GM23338 (cell line): Measurements from ENCODE around the gene PLD6. TPM values are rescaled to one million over a fixed set of nuclear protein-coding genes. Genes with fewer than 3 reads are reported as not detected.

Experiments
- ATAC-seq: fragments of 200-7000 bp; cut with Tn5 transposase; 3 replicates; pipeline ENCODE4 v1.9.1; 2020
- DNase-seq: peaks from one replicate; pipeline ENCODE4 v3.0.0-alpha.2; 2015; ENCODE audit warnings: low spot score
- H2AFZ ChIP-seq: fragments of 200-600 bp; sonication (generic); 2 replicates; pipeline ENCODE4 v1.8.0; 2016; ENCODE audit warnings: antibody characterized with exemption, mild to moderate bottlenecking, moderate library complexity
- H3F3A ChIP-seq: fragments of 200-600 bp; sonication (generic); replicated peaks from 2 replicates; pipeline ENCODE4 v1.8.0; 2017; ENCODE audit warnings: antibody characterized with exemption, mixed run types, low read depth
- H3K27ac ChIP-seq: fragments of 200-600 bp; sonication (generic); 2 replicates; pipeline ENCODE4 v1.6.1; 2016; ENCODE audit warnings: low read depth
- H3K27me3 ChIP-seq: fragments of 200-600 bp; sonication (generic); 2 replicates; pipeline ENCODE4 v1.8.0; 2016; ENCODE audit warnings: mild to moderate bottlenecking, mixed run types, moderate library complexity; ENCODE audit not compliant: insufficient read depth
- H3K36me3 ChIP-seq: fragments of 200-600 bp; sonication (generic); 2 replicates; pipeline ENCODE4 v1.8.0; 2016; ENCODE audit warnings: mild to moderate bottlenecking; ENCODE audit not compliant: insufficient read depth
- H3K4me1 ChIP-seq: fragments of 200-600 bp; sonication (generic); 2 replicates; pipeline ENCODE4 v1.8.0; 2016; ENCODE audit warnings: mild to moderate bottlenecking, moderate library complexity; ENCODE audit not compliant: insufficient read depth
- H3K4me2 ChIP-seq: fragments of 200-600 bp; sonication (generic); 2 replicates; pipeline ENCODE4 v1.7.1; 2017; ENCODE audit warnings: mixed run types
- H3K4me3 ChIP-seq: fragments of 200-600 bp; sonication (generic); 2 replicates; pipeline ENCODE4 v1.6.1; 2016; ENCODE audit warnings: mixed run types
- H3K79me2 ChIP-seq: fragments of 200-600 bp; sonication (generic); replicated peaks from 2 replicates; pipeline ENCODE4 v1.8.0; 2017; ENCODE audit warnings: mild to moderate bottlenecking; ENCODE audit not compliant: insufficient read depth
- H3K9me2 ChIP-seq: fragments of 200-600 bp; sonication (generic); 2 replicates; pipeline ENCODE4 v1.8.0; 2017; ENCODE audit not compliant: insufficient read depth
- H4K20me1 ChIP-seq: fragments of 200-600 bp; sonication (generic); replicated peaks from 2 replicates; pipeline ENCODE4 v1.8.0; 2017; ENCODE audit warnings: mild to moderate bottlenecking; ENCODE audit not compliant: insufficient read depth
- H3K27ac Mint-ChIP-seq: 2 replicates; pipeline ENCODE4 v1.8.0; 2020; ENCODE audit warnings: inconsistent platforms, mild to moderate bottlenecking, moderate library complexity, mixed read lengths
- H3K27me3 Mint-ChIP-seq: 3 replicates; pipeline ENCODE4 v1.8.0; 2022; ENCODE audit warnings: low read depth, mild to moderate bottlenecking, moderate library complexity, mixed read lengths, inconsistent platforms; ENCODE audit not compliant: insufficient read depth, poor library complexity
- H3K36me3 Mint-ChIP-seq: 3 replicates; pipeline ENCODE4 v1.8.0; 2021; ENCODE audit warnings: low read depth, mild to moderate bottlenecking, inconsistent platforms, moderate library complexity, mixed read lengths
- H3K4me1 Mint-ChIP-seq: 3 replicates; pipeline ENCODE4 v1.8.0; 2020; ENCODE audit warnings: mild to moderate bottlenecking, inconsistent platforms, mixed read lengths
- H3K4me3 Mint-ChIP-seq: 3 replicates; pipeline ENCODE4 v1.8.0; 2021; ENCODE audit warnings: moderate library complexity, mild to moderate bottlenecking, inconsistent platforms, mixed read lengths
- H3K9me3 Mint-ChIP-seq: 3 replicates; pipeline ENCODE4 v1.8.0; 2020; ENCODE audit warnings: moderate library complexity, mild to moderate bottlenecking, inconsistent platforms, mixed read lengths
- CREB1 ChIP-seq: fragments of 250-450 bp; sonication (Bioruptor Pico); IDR thresholded peaks from 2 replicates; pipeline ENCODE4 v1.5.0; 2020; ENCODE audit warnings: low read depth, mild to moderate bottlenecking, moderate library complexity
- EZH2 ChIP-seq: fragments of 200-600 bp; sonication (generic); IDR thresholded peaks from one replicate; pipeline ENCODE4 v1.8.0; 2017; ENCODE audit warnings: antibody characterized with exemption, mild to moderate bottlenecking, low read depth; ENCODE audit not compliant: unreplicated experiment
- EZH2phosphoT487 ChIP-seq: fragments of 200-600 bp; sonication (generic); IDR thresholded peaks from one replicate; pipeline ENCODE4 v1.8.1; 2018; ENCODE audit warnings: antibody characterized with exemption; ENCODE audit not compliant: unreplicated experiment
- JUNB ChIP-seq: IDR thresholded peaks from one replicate; pipeline ENCODE4 v1.6.1; 2016; ENCODE audit warnings: antibody characterized with exemption; ENCODE audit not compliant: unreplicated experiment
- NANOG ChIP-seq: IDR thresholded peaks from 2 replicates; pipeline ENCODE4 v1.6.1; 2016; ENCODE audit warnings: antibody characterized with exemption, borderline replicate concordance
- POLR2AphosphoS5 ChIP-seq: IDR thresholded peaks from 2 replicates; pipeline ENCODE4 v1.6.1; 2016; ENCODE audit warnings: antibody characterized with exemption, low read depth
- STAT1 ChIP-seq: IDR thresholded peaks from one replicate; pipeline ENCODE4 v1.6.1; 2016; ENCODE audit warnings: antibody characterized with exemption; ENCODE audit not compliant: unreplicated experiment
- ZNF114 ChIP-seq: fragments of 250-450 bp; sonication (Bioruptor Pico); IDR thresholded peaks from 2 replicates; pipeline ENCODE4 v1.5.0; 2020; ENCODE audit warnings: mild to moderate bottlenecking, moderate library complexity
- ZNF331 ChIP-seq: fragments of 250-450 bp; sonication (Bioruptor Pico); IDR thresholded peaks from 2 replicates; pipeline ENCODE4 v1.5.0; 2020; ENCODE audit warnings: low read depth, mild to moderate bottlenecking, moderate library complexity
- polyA plus RNA-seq: library from polyadenylated mRNA; unstranded; fragments of >200 nt; fragmentation: Nextera tagmentation; extraction: Ambion mirVana; gene quantifications from 2 replicates; pipeline ENCODE4 v1.2.1, GENCODE V29; 2016
- total RNA-seq: library from RNA; depleted of rRNA; stranded (reverse); fragments of >200 nt; shearing (Covaris generic); gene quantifications from 2 replicates; pipeline ENCODE4 v1.2.3, GENCODE V29; 2014
- TF ChIP-seq, protein P1 (sequence below): IDR thresholded peaks from 2 replicates; pipeline ENCODE4 v1.6.1; 2016; ENCODE audit warnings: antibody characterized with exemption
- TF ChIP-seq, protein P2 (sequence below), 2 experiments: fragments of 200-600 bp in 1 of 2; sonication (generic) in 1 of 2; conservative IDR thresholded peaks; 2 replicates each; pipeline versions ENCODE4 v1.5.1 to v1.6.1; 2016 to 2017; ENCODE audit warnings: antibody characterized with exemption in 2 of 2, low read depth in 2 of 2, mild to moderate bottlenecking in 2 of 2, moderate library complexity in 1 of 2
- TF ChIP-seq, protein P3 (sequence below): IDR thresholded peaks from one replicate; pipeline ENCODE4 v1.6.1; 2018; ENCODE audit warnings: antibody characterized with exemption; ENCODE audit not compliant: unreplicated experiment

Gene PLD6
- total and polyA plus RNA-seq, 2 experiments from 2014 or later = not detected

DNA sequence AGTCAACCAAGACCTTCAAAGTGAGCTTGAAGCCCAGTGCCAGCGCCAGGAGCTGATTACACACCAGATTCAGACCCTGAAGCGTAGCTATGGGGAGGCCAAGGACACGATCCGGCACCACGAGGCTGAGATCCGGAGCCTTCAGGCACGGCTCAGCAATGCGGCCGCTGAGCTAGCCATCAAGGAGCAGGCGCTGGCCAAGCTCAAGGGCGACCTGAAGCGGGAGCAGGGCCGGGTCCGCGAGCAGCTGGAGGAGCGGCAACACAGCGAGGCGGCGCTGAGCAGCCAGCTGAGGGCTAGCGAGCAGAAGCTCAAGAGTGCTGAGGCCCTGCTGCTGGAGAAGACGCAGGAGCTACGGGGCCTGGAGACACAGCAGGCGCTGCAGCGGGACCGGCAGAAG lies 42.0 kb downstream of the PLD6 start:
- Histone ChIP-seq H3K4me1 (no peaks in the 10 kb centered on the region), H3K79me2 (no peaks in the 10 kb centered on the region), H2AFZ (no peak overlapping the region), H3K4me3 (no peak overlapping the region), H3K36me3 (peaks cover 4% of the 10 kb centered on the region; the same call in 1 of the 2 replicates), H3K4me2 (no peak overlapping the region), H3F3A (no peaks in the 10 kb centered on the region), H3K9me2 (no peaks in the 10 kb centered on the region), H4K20me1 (no peaks in the 10 kb centered on the region), H3K27ac (no peak overlapping the region), H3K27me3 (no peaks in the 10 kb centered on the region)
- Mint-ChIP-seq H3K9me3 (no peaks in the 10 kb centered on the region), H3K4me3 (no peak overlapping the region), H3K4me1 (no peaks in the 10 kb centered on the region), H3K27me3 (peaks cover 16% of the 10 kb centered on the region), H3K36me3 (peaks cover 38% of the 10 kb centered on the region), H3K27ac (no peak overlapping the region)
- DNase-seq = no peak
- TF ChIP-seq STAT1 = no peak
- TF ChIP-seq, protein P1, sequence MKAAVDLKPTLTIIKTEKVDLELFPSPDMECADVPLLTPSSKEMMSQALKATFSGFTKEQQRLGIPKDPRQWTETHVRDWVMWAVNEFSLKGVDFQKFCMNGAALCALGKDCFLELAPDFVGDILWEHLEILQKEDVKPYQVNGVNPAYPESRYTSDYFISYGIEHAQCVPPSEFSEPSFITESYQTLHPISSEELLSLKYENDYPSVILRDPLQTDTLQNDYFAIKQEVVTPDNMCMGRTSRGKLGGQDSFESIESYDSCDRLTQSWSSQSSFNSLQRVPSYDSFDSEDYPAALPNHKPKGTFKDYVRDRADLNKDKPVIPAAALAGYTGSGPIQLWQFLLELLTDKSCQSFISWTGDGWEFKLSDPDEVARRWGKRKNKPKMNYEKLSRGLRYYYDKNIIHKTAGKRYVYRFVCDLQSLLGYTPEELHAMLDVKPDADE = no peak
- TF ChIP-seq JUNB = no peak
- TF ChIP-seq ZNF331 (CRISPR knock-in tag) = no peak
- no peak for TF ChIP-seq POLR2AphosphoS5
- TF ChIP-seq ZNF114 = no peak
- TF ChIP-seq EZH2 = no peak
- no peak for ATAC-seq

DNA sequence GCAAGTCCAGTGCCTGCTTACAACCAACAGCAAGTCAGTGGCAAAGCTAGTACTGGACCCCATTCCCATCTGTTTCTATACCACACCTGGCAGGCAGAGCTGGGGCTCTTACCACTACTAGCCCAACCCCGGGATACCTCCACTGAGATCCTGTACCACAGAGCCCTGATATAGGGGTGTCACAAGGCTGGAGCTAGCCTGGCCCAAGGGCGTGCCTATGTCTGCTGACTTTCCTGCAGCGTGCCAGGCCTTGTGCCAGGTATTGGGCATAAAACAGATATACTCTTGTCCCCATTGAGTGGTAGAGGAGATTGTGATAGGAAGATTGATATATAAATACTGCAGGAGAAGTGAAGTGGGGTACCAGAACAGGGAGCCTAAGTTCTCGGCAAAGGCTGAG lies 44.4 kb downstream of the PLD6 start:
- no peak for DNase-seq
- Histone ChIP-seq H3F3A (no peaks in the 10 kb centered on the region), H3K79me2 (no peaks in the 10 kb centered on the region), H3K36me3 (peaks cover 4% of the 10 kb centered on the region; the same call in 1 of the 2 replicates), H3K27me3 (no peaks in the 10 kb centered on the region), H3K9me2 (no peaks in the 10 kb centered on the region), H4K20me1 (no peaks in the 10 kb centered on the region), H3K4me2 (no peak overlapping the region), H3K27ac (no peak overlapping the region), H2AFZ (no peak overlapping the region), H3K4me3 (no peak overlapping the region), H3K4me1 (no peaks in the 10 kb centered on the region)
- Mint-ChIP-seq H3K4me3 (no peak overlapping the region), H3K9me3 (no peaks in the 10 kb centered on the region), H3K36me3 (peaks cover 36% of the 10 kb centered on the region), H3K27me3 (peaks cover 6% of the 10 kb centered on the region), H3K4me1 (no peaks in the 10 kb centered on the region), H3K27ac (no peak overlapping the region)
- no peak for ATAC-seq
- TF ChIP-seq JUNB = no peak
- TF ChIP-seq NANOG = no peak
- no peak for TF ChIP-seq EZH2
- no peak for TF ChIP-seq STAT1
- no peak for TF ChIP-seq CREB1 (CRISPR knock-in tag)
- TF ChIP-seq, protein P2, sequence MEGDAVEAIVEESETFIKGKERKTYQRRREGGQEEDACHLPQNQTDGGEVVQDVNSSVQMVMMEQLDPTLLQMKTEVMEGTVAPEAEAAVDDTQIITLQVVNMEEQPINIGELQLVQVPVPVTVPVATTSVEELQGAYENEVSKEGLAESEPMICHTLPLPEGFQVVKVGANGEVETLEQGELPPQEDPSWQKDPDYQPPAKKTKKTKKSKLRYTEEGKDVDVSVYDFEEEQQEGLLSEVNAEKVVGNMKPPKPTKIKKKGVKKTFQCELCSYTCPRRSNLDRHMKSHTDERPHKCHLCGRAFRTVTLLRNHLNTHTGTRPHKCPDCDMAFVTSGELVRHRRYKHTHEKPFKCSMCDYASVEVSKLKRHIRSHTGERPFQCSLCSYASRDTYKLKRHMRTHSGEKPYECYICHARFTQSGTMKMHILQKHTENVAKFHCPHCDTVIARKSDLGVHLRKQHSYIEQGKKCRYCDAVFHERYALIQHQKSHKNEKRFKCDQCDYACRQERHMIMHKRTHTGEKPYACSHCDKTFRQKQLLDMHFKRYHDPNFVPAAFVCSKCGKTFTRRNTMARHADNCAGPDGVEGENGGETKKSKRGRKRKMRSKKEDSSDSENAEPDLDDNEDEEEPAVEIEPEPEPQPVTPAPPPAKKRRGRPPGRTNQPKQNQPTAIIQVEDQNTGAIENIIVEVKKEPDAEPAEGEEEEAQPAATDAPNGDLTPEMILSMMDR (conservative IDR thresholded peaks at IDR 0.05; ENCODE audit: low read depth in 2 of 2) = no peak
- TF ChIP-seq, protein P3, sequence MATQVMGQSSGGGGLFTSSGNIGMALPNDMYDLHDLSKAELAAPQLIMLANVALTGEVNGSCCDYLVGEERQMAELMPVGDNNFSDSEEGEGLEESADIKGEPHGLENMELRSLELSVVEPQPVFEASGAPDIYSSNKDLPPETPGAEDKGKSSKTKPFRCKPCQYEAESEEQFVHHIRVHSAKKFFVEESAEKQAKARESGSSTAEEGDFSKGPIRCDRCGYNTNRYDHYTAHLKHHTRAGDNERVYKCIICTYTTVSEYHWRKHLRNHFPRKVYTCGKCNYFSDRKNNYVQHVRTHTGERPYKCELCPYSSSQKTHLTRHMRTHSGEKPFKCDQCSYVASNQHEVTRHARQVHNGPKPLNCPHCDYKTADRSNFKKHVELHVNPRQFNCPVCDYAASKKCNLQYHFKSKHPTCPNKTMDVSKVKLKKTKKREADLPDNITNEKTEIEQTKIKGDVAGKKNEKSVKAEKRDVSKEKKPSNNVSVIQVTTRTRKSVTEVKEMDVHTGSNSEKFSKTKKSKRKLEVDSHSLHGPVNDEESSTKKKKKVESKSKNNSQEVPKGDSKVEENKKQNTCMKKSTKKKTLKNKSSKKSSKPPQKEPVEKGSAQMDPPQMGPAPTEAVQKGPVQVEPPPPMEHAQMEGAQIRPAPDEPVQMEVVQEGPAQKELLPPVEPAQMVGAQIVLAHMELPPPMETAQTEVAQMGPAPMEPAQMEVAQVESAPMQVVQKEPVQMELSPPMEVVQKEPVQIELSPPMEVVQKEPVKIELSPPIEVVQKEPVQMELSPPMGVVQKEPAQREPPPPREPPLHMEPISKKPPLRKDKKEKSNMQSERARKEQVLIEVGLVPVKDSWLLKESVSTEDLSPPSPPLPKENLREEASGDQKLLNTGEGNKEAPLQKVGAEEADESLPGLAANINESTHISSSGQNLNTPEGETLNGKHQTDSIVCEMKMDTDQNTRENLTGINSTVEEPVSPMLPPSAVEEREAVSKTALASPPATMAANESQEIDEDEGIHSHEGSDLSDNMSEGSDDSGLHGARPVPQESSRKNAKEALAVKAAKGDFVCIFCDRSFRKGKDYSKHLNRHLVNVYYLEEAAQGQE = no peak
- no peak for TF ChIP-seq POLR2AphosphoS5
- no peak for TF ChIP-seq EZH2phosphoT487
- TF ChIP-seq ZNF114 = no peak
